ENCODE data around the gene ISG20. TPM values are rescaled to one million over a fixed set of nuclear protein-coding genes. Genes with fewer than 3 reads are reported as not detected.

ISG20 gene
- total RNA-seq, 2 experiments from 2014 or later = 310 to 345 TPM

DNA sequence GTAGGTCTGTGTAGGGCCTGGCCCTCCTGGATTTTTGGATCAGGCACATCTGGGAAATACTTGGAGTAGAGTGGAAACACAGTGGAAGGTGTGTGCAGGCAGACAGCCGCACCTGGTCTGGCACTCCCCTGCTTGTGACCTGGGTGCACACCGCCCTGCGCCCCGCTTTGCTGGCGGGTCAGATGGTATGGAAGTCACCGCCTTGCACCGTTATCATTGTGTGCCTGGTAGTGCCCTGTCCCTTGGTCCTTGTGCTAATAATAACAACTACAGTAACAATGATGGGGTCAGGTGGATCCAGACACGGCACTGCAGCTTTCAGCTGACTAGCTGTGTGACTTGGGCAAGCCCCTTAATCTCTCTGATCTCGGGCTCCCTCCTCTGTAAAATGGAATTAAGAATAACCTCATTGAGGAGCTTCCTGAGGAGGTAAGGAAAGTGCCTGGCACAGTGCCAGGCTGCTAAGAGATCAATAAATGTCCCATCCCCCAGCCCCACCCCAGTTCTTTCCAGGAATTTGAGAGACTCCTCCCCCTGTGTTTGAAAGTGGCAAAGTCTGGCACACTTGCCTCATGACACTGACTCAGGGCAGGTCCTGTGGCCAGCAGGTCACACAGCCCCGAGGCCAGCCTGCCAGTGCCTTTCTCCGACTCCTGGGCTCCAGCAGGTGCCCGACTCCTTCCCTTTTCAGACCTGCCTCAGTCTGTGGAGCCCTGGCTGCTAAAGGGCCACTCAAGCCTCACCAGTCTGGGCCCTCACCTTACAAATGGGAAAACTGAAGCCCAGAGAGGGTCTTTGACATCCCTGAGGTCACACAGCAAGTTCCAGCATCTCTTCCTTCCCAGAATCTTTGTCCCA lies 9.8 kb downstream of the ISG20 start:
- no peak for DNase-seq (ENCODE audit: low spot score)
- CTCF ChIA-PET (ENCODE audit: unreplicated experiment) = no interaction called here
- intact Hi-C loops (cut with micrococcal nuclease; ENCODE audit: unreplicated experiment) = no loop called here
- BruUV-seq (replicated peaks) = no TSS peak
- TF ChIP-seq EZH2phosphoT487 (IDR thresholded peaks at IDR 0.05; ENCODE audit: borderline replicate concordance, low read depth, low read length) = no peak
- TF ChIP-seq, protein P1, sequence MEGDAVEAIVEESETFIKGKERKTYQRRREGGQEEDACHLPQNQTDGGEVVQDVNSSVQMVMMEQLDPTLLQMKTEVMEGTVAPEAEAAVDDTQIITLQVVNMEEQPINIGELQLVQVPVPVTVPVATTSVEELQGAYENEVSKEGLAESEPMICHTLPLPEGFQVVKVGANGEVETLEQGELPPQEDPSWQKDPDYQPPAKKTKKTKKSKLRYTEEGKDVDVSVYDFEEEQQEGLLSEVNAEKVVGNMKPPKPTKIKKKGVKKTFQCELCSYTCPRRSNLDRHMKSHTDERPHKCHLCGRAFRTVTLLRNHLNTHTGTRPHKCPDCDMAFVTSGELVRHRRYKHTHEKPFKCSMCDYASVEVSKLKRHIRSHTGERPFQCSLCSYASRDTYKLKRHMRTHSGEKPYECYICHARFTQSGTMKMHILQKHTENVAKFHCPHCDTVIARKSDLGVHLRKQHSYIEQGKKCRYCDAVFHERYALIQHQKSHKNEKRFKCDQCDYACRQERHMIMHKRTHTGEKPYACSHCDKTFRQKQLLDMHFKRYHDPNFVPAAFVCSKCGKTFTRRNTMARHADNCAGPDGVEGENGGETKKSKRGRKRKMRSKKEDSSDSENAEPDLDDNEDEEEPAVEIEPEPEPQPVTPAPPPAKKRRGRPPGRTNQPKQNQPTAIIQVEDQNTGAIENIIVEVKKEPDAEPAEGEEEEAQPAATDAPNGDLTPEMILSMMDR (conservative IDR thresholded peaks at IDR 0.05; ENCODE audit: low read length) = no peak
- H3K4me2 ChIP-seq (ENCODE audit: low read length) = peak overlapping the region; percentile 92
- peak overlapping the region; percentile 97 for H3K27ac ChIP-seq (ENCODE audit: low read depth, low read length, poor library complexity, severe bottlenecking)
- H3K9me3 ChIP-seq (ENCODE audit: low read length) = no peaks in the 10 kb centered on the region
- no peaks in the 10 kb centered on the region for H3K9me2 ChIP-seq (ENCODE audit: insufficient read depth, low read length)
- H3K4me1 ChIP-seq (ENCODE audit: insufficient read depth, low read length, poor library complexity, severe bottlenecking) = peaks cover 85% of the 10 kb centered on the region
- POLR2A ChIA-PET = interaction anchor here (1.6 to 2.3 kb wide), 2 partner anchors 10 to 13 kb away, joined by 4 to 25 read pairs; partner anchors contain the start of gene ISG20
- peak overlapping the region; percentile 56 for H3K4me3 ChIP-seq (ENCODE audit: low read depth, low read length, poor library complexity, severe bottlenecking)
- no peak overlapping the region for H2AFZ ChIP-seq (ENCODE audit: low read length)
- H3K36me3 ChIP-seq (ENCODE audit: insufficient read depth, low read length) = peaks cover 79% of the 10 kb centered on the region
- H4K20me1 ChIP-seq (ENCODE audit: insufficient read depth, low read length) = peaks cover 3% of the 10 kb centered on the region; the same call in 1 of the 2 replicates
- peaks cover 41% of the 10 kb centered on the region for H3K79me2 ChIP-seq (ENCODE audit: insufficient read depth, low read depth, low read length)

DNA sequence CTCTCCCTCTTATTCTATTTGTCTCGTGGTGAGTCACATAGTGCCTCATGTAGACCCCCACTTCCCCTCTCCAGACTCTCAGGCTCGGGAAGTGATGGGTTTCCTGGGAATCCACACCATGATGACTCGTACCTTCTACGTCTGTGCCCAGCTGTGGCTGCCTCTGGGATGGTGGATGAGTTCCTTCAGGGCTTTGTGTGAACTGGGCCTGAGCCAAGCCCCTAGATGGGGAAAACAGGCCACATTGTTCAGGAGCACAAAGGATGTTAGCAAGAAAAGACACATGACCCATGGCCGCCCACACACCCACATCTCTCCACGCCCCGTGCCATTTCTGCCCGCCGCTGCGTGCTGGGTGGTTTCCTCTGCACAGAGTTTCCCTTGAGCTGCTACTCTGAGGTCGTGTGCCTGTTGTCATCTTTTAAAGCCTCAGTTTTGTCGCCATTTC lies 10.5 kb downstream of the ISG20 start:
- TF ChIP-seq, protein P1 (conservative IDR thresholded peaks at IDR 0.05; ENCODE audit: low read length) = no peak
- no peak for TF ChIP-seq EZH2phosphoT487 (IDR thresholded peaks at IDR 0.05; ENCODE audit: borderline replicate concordance, low read depth, low read length)
- ChIA-PET POLR2A (no interaction called here), CTCF (ENCODE audit: unreplicated experiment) (no interaction called here)
- Histone ChIP-seq H4K20me1 (ENCODE audit: insufficient read depth, low read length) (peaks cover 3% of the 10 kb centered on the region; the same call in 1 of the 2 replicates), H3K36me3 (ENCODE audit: insufficient read depth, low read length) (peaks cover 81% of the 10 kb centered on the region), H3K4me2 (ENCODE audit: low read length) (peak overlapping the region; percentile 92), H3K9me2 (ENCODE audit: insufficient read depth, low read length) (no peaks in the 10 kb centered on the region), H2AFZ (ENCODE audit: low read length) (no peak overlapping the region), H3K27ac (ENCODE audit: low read depth, low read length, poor library complexity, severe bottlenecking) (no peak overlapping the region), H3K79me2 (ENCODE audit: insufficient read depth, low read depth, low read length) (peaks cover 34% of the 10 kb centered on the region; the same call in 1 of the 2 replicates), H3K9me3 (ENCODE audit: low read length) (no peaks in the 10 kb centered on the region), H3K4me3 (ENCODE audit: low read depth, low read length, poor library complexity, severe bottlenecking) (no peak overlapping the region), H3K4me1 (ENCODE audit: insufficient read depth, low read length, poor library complexity, severe bottlenecking) (peaks cover 78% of the 10 kb centered on the region)
- BruUV-seq (replicated peaks) = no TSS peak
- intact Hi-C loops (cut with micrococcal nuclease; ENCODE audit: unreplicated experiment) = no loop called here
- DNase-seq (ENCODE audit: low spot score) = no peak
